ENCODE data around the gene NEAT1. TPM values are rescaled to one million over a fixed set of nuclear protein-coding genes. Genes with fewer than 3 reads are reported as not detected.

Gene NEAT1
- total RNA-seq, 1 experiment from 2014 or later = 938 TPM

DNA sequence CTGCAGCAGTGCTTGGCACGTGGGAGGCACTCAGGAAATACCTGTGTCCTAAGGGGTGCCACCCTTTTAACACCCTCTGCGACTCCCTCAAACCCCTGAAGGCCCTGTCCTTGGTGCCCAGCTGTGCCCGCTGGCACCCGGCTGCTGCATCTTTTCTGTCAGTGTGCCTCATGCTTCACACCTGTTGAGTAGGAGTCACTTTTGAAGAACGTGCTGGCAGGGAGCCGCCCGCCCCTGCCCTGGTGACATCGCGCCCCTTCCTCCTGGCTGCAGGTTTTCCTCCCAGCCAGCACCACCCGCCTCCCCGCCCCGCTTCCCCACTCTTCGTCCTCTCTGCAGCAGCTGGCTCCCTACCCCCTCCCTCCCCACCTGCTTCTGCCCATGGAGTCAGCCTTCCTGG, 18.4 kb upstream of the NEAT1 start:
- Histone ChIP-seq H3F3A (ENCODE audit: insufficient read depth, low read depth) (peaks cover 19% of the 10 kb centered on the region; the same call in 1 of the 2 replicates), H3K4me1 (replicated peaks; ENCODE audit: insufficient read depth) (no peaks in the 10 kb centered on the region), H3K27me3 (ENCODE audit: insufficient read depth, low read depth) (no peaks in the 10 kb centered on the region), H3K36me3 (ENCODE audit: low read depth) (peaks cover 15% of the 10 kb centered on the region), H3K79me2 (ENCODE audit: low read depth) (no peaks in the 10 kb centered on the region), H4K20me1 (ENCODE audit: insufficient read depth) (no peaks in the 10 kb centered on the region), H3K27ac (no peak overlapping the region), H3K4me2 (no peak overlapping the region), H3K9me3 (ENCODE audit: insufficient read depth, low read depth) (no peaks in the 10 kb centered on the region), H3K9me2 (ENCODE audit: insufficient read depth) (no peaks in the 10 kb centered on the region), H3K4me3 (no peak overlapping the region), H2AFZ (no peak overlapping the region)
- no peak for DNase-seq
- intact Hi-C loops (cut with micrococcal nuclease; ENCODE audit: unreplicated experiment) = no loop called here
- no TSS peak for BruUV-seq (replicated peaks)
- CTCF ChIA-PET = interaction anchor here (0.6 kb wide), 1 partner anchor 16 kb away, joined by 4 read pairs; no protein-coding TSS in a partner anchor
- POLR2A ChIA-PET (ENCODE audit: unreplicated experiment) = interaction anchor here (0.7 kb wide), 1 partner anchor 41 kb away, joined by 3 read pairs; no protein-coding TSS in a partner anchor
- TF ChIP-seq EZH2 (IDR thresholded peaks at IDR 0.05; ENCODE audit: low read depth) = no peak
- TF ChIP-seq, protein P1, sequence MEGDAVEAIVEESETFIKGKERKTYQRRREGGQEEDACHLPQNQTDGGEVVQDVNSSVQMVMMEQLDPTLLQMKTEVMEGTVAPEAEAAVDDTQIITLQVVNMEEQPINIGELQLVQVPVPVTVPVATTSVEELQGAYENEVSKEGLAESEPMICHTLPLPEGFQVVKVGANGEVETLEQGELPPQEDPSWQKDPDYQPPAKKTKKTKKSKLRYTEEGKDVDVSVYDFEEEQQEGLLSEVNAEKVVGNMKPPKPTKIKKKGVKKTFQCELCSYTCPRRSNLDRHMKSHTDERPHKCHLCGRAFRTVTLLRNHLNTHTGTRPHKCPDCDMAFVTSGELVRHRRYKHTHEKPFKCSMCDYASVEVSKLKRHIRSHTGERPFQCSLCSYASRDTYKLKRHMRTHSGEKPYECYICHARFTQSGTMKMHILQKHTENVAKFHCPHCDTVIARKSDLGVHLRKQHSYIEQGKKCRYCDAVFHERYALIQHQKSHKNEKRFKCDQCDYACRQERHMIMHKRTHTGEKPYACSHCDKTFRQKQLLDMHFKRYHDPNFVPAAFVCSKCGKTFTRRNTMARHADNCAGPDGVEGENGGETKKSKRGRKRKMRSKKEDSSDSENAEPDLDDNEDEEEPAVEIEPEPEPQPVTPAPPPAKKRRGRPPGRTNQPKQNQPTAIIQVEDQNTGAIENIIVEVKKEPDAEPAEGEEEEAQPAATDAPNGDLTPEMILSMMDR (conservative IDR thresholded peaks at IDR 0.05) = no peak

DNA sequence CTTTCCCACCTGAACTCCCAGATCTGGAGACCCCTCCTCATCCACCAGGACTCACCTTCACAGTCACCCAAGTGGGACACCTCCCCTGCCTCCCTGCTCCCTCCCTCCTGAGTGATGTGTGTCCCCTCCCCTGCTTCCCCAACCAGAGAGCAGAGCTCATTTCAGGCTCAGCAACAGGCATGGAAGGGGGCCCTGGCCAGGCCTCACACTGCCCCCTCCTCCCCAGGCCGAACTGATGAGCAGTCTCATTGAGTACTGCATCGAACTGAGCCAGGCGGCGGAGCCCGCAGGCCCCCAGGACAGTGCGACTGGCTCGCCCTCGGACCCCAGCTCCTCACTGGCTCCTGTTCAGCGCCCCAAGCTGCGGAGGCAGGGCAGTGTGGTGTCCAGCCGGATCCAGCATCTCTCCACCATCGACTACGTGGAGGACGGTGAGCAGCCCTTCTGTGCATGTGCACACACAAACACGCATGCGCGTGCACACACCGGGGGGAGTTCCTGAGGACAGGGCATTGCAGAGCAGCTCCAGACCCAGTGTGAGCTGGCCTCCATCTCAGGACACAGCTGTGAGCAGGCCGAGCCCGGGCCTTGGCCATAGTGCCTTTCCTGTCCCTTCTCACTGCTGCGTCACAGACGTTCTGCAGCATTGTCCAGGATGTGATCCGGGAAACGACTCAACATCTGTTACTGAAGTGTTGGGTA, 17.8 kb upstream of the NEAT1 start:
- no peak overlapping the region for H3K27ac ChIP-seq
- no TSS peak for BruUV-seq (replicated peaks)
- no peaks in the 10 kb centered on the region for H3K4me1 ChIP-seq (replicated peaks; ENCODE audit: insufficient read depth)
- no peaks in the 10 kb centered on the region for H3K9me2 ChIP-seq (ENCODE audit: insufficient read depth)
- peaks cover 22% of the 10 kb centered on the region; the same call in 1 of the 2 replicates for H3F3A ChIP-seq (ENCODE audit: insufficient read depth, low read depth)
- intact Hi-C loops (cut with micrococcal nuclease; ENCODE audit: unreplicated experiment) = no loop called here
- no peak for TF ChIP-seq EZH2 (IDR thresholded peaks at IDR 0.05; ENCODE audit: low read depth)
- TF ChIP-seq, protein P1 (conservative IDR thresholded peaks at IDR 0.05) = no peak
- H3K79me2 ChIP-seq (ENCODE audit: low read depth) = no peaks in the 10 kb centered on the region
- POLR2A ChIA-PET (ENCODE audit: unreplicated experiment) = interaction anchor here (0.6 to 0.7 kb wide), 3 partner anchors 41 to 114 kb away, joined by 3 to 12 read pairs (median 8); no protein-coding TSS in a partner anchor
- H3K9me3 ChIP-seq (ENCODE audit: insufficient read depth, low read depth) = no peaks in the 10 kb centered on the region
- H4K20me1 ChIP-seq (ENCODE audit: insufficient read depth) = no peaks in the 10 kb centered on the region
- H3K4me3 ChIP-seq = no peak overlapping the region
- no peak for DNase-seq
- no peaks in the 10 kb centered on the region for H3K27me3 ChIP-seq (ENCODE audit: insufficient read depth, low read depth)
- peaks cover 20% of the 10 kb centered on the region for H3K36me3 ChIP-seq (ENCODE audit: low read depth)
- CTCF ChIA-PET = no interaction called here
- H3K4me2 ChIP-seq = no peak overlapping the region
- H2AFZ ChIP-seq = no peak overlapping the region

DNA sequence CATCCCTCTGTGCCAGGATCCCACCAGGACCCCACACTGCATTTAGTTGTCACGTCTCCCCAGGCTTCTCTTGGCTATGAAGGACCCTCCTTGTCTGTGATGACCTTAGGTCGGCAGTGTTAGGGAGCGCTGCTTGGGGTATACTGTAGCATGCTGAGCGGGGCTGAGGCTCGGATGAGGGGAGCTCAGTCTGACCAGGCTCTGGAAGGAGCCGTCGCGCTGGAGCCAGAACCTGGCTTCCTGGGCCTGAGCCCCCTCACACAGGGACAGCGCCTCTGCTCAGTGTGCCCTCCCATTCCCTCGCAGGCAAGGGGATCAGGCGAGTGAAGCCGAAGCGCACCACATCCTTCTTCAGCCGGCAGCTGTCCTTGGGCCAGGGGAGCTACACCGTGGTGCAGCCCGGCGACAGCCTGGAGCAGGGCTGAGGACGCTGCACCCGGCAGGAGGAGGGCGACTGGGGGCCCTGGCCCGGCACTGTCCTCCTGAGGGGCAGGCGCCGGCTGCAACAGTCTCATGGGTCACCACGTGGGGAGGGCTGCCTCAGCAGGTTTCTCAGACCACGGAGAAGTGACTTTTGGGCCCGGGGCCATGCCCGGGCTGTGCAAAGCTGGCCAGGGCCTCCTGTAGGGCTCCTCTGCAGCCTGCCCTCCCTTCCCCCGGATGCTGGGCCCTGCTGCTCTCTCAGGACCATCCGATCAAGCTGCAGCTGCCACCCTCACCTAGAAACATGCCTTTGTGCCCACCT, 11.5 kb upstream of the NEAT1 start:
- Histone ChIP-seq H3K4me2 (no peak overlapping the region), H3F3A (ENCODE audit: insufficient read depth, low read depth) (peaks cover 18% of the 10 kb centered on the region), H3K9me3 (ENCODE audit: insufficient read depth, low read depth) (no peaks in the 10 kb centered on the region), H3K4me3 (no peak overlapping the region), H4K20me1 (ENCODE audit: insufficient read depth) (no peaks in the 10 kb centered on the region), H3K27ac (no peak overlapping the region), H3K4me1 (replicated peaks; ENCODE audit: insufficient read depth) (peaks cover 4% of the 10 kb centered on the region), H3K9me2 (ENCODE audit: insufficient read depth) (no peaks in the 10 kb centered on the region), H2AFZ (no peak overlapping the region), H3K79me2 (ENCODE audit: low read depth) (no peaks in the 10 kb centered on the region), H3K36me3 (ENCODE audit: low read depth) (peaks cover 18% of the 10 kb centered on the region), H3K27me3 (ENCODE audit: insufficient read depth, low read depth) (no peaks in the 10 kb centered on the region)
- ChIA-PET CTCF (no interaction called here), POLR2A (ENCODE audit: unreplicated experiment) (no interaction called here)
- intact Hi-C loops (cut with micrococcal nuclease; ENCODE audit: unreplicated experiment) = no loop called here
- TF ChIP-seq EZH2 (IDR thresholded peaks at IDR 0.05; ENCODE audit: low read depth) = no peak
- TF ChIP-seq, protein P1 (conservative IDR thresholded peaks at IDR 0.05) = no peak
- no TSS peak for BruUV-seq (replicated peaks)
- no peak for DNase-seq
